ENCODE measurements around the gene SLC6A17. TPM values are rescaled to one million over a fixed set of nuclear protein-coding genes. Genes with fewer than 3 reads are reported as not detected.

The SLC6A17 gene
- total RNA-seq, 1 experiment from 2014 or later = 0.17 TPM

DNA sequence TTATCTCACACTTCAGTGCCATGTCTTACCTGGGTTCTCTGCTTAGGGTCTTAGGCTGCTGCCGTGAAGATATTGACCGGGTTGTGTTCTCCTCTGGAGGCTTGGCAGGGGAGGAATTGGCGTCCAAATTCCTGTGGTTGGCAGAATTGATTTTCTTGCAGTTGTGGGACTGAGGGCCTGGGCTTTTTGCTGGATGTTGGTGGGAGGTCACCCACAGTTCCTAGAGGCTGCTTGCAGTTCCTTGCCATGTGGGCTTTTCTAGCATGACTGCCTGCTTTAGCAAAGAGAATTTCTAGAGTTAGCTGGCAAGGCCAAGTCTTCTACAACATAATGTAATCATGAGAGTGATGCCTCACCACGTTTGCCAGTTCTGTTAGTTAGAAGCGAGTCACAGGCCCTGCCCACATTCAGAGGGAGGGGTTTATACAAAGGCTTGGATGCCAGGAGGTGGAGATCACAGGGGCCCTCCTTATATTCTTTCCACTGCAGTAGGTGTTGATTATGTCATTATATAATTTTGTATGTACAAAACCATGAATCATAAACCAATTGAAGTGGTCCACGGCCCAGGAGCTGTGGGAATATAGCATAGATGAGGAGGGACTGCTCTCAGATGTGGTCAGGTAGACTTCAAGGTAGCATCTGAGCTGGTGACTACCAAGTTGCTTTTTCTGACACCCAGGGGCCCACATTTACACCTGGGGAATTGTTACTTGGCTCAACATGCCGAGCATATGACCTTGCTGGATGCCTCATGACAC is 31.5 kb upstream of the SLC6A17 start:
- TF ChIP-seq, protein P1, sequence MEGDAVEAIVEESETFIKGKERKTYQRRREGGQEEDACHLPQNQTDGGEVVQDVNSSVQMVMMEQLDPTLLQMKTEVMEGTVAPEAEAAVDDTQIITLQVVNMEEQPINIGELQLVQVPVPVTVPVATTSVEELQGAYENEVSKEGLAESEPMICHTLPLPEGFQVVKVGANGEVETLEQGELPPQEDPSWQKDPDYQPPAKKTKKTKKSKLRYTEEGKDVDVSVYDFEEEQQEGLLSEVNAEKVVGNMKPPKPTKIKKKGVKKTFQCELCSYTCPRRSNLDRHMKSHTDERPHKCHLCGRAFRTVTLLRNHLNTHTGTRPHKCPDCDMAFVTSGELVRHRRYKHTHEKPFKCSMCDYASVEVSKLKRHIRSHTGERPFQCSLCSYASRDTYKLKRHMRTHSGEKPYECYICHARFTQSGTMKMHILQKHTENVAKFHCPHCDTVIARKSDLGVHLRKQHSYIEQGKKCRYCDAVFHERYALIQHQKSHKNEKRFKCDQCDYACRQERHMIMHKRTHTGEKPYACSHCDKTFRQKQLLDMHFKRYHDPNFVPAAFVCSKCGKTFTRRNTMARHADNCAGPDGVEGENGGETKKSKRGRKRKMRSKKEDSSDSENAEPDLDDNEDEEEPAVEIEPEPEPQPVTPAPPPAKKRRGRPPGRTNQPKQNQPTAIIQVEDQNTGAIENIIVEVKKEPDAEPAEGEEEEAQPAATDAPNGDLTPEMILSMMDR (conservative IDR thresholded peaks at IDR 0.05) = no peak
- Histone ChIP-seq H3K4me1 (ENCODE audit: insufficient read depth, low read length) (no peaks in the 10 kb centered on the region), H3T11ph (ENCODE audit: low read length) (no peak overlapping the region), H3K27ac (ENCODE audit: insufficient read length, low read depth, low read length) (no peak overlapping the region), H2BK15ac (ENCODE audit: low read depth, low read length) (no peak overlapping the region), H4K5ac (ENCODE audit: insufficient read length, low read depth, low read length) (no peak overlapping the region), H3K27me3 (ENCODE audit: insufficient read depth, low read length) (no peaks in the 10 kb centered on the region), H4K20me1 (ENCODE audit: control insufficient read depth, insufficient read depth, insufficient read length) (no peaks in the 10 kb centered on the region), H3K23ac (ENCODE audit: insufficient read length, low read depth, low read length) (no peak overlapping the region), H3K14ac (ENCODE audit: insufficient read depth, low read length) (no peak overlapping the region), H3K9ac (ENCODE audit: extremely low read depth, insufficient read length, low read length) (no peak overlapping the region), H3K56ac (ENCODE audit: insufficient read length, low read depth, low read length) (no peak overlapping the region), H4K91ac (ENCODE audit: insufficient read length, low read depth, low read length) (no peak overlapping the region), H3K9me3 (ENCODE audit: control insufficient read depth, low read depth, low read length) (no peaks in the 10 kb centered on the region), H2BK120ac (ENCODE audit: low read depth, low read length, poor library complexity, severe bottlenecking) (no peak overlapping the region), H2BK20ac (ENCODE audit: low read depth, low read length, poor library complexity, severe bottlenecking) (no peak overlapping the region), H3K79me2 (ENCODE audit: insufficient read depth, low read length) (no peaks in the 10 kb centered on the region), H2BK12ac (ENCODE audit: insufficient read length, low read depth, low read length) (no peak overlapping the region), H2AK5ac (ENCODE audit: insufficient read length, low read length) (no peak overlapping the region), H2BK5ac (ENCODE audit: insufficient read length, low read length) (no peak overlapping the region), H3K79me1 (ENCODE audit: insufficient read depth, low read depth, low read length, poor library complexity, severe bottlenecking) (no peaks in the 10 kb centered on the region), H3K18ac (ENCODE audit: insufficient read length, low read depth, low read length) (no peak overlapping the region), H3K4ac (ENCODE audit: low read depth, low read length) (no peak overlapping the region), H3K23me2 (ENCODE audit: insufficient read length, low read depth, low read length, poor library complexity, severe bottlenecking) (no peaks in the 10 kb centered on the region), H2AFZ (ENCODE audit: low read length) (no peak overlapping the region), H3K4me2 (ENCODE audit: insufficient read depth, insufficient read length, low read length) (no peak overlapping the region), H4K8ac (replicated peaks; ENCODE audit: insufficient read length, low read depth, low read length) (no peak overlapping the region)
- Mint-ChIP-seq H3K27me3 (ENCODE audit: low read depth) (peaks cover 37% of the 10 kb centered on the region), H3K27ac (no peak overlapping the region), H3K9me3 (peaks cover 12 to 35% of the 10 kb centered on the region in 2 experiments), H3K4me3 (no peak overlapping the region; a peak in 1 of 5 replicates), H3K36me3 (ENCODE audit: insufficient read depth in 1 of 3, low read depth in 3 of 3) (peaks cover 4 to 7% (median 6%) of the 10 kb centered on the region in 3 experiments), H3K4me1 (peaks cover 4 to 7% of the 10 kb centered on the region in 2 experiments; a peak in 2 of 4 replicates)
- DNase-seq = no peak
- WGBS (ENCODE audit: extremely low coverage, insufficient read length, low lambda C conversion rate) = no CpG with 5 or more reads among the region's 7 CpGs

Data from H9 (cell line).